NCI-H345 (cell line): ENCODE data around the gene DMPK.
"Not testable (repeated sequence)": the region's sequence is repeated elsewhere in the genome, so short reads cannot be mapped to it uniquely, and the experiment has no call there.

Experiments
- DNase-seq: peaks from one replicate; lab custom pipeline; 2025; lab: John Stamatoyannopoulos, UW

DMPK gene

GRCh38 chr19:45815481-45816216, 33.4 kb upstream of the DMPK start:
- peak; percentile 27 for DNase-seq

DNA sequence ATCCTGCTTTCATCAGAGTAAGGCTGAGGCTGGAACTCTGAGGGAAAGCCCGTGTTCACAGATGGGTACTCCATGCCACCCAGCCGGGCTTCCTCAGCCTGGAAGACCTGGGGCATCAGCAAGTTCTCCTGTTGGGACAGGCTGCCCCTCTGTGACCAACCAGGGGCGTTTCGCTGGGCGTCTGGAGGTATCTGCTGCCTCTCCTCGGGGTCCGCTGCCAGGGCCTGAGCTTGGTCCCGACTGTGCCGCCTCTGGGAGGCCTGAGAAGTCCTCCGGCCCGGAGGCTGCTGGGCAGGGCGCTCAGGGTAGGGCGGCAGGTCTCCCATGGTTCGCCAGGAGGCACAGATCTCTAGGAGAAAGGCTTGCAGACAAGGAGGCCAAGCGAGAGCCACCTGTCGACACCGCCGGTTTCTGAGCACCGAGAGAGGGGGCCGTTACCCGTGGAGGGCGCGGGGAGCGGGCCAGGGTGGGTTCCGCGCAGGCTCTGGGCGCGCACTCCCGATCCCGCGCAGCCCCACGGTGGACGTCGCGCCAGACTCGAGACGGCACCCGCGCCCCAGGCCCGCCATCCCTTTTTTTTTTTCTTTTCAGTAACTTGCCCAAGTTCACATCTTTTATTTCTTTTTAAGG, 32.7 kb upstream of the DMPK start, which contains the start of gene RSPH6A:
Gene RSPH6A (minus strand): TSS at position 458 of the 630 bp plus-strand sequence. CDS start 132 bp downstream, at position 326.
- peak; percentile 4 for DNase-seq

GRCh38 chr19:45814166-45814780, 32.0 kb upstream of the DMPK start:
- no peak for DNase-seq

DNA sequence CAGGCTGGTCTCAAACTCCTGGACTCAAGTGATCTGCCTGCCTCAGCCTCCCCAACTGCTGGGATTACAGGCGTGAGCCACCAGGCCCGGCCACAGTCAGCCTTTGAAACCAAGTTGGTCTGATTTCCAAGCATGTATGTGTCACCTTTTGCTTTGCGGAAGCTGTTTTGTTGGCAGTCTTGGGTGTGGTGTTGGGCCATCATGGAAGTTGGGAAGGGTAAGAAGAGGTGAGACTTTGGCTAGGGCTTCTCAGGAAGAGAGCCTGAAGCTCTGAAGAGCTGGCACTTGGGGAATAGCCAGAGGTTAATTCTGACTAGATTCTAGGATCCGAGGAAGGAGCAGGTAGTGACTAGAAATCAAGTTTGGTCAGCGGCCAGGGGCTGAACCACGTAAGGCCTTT, 30.0 kb upstream of the DMPK start:
- DNase-seq: no peak

- DNase-seq: peak; percentile 68
Measured at GRCh38 chr19:45809643-45810159, 27.4 kb upstream of the DMPK start.

DNA sequence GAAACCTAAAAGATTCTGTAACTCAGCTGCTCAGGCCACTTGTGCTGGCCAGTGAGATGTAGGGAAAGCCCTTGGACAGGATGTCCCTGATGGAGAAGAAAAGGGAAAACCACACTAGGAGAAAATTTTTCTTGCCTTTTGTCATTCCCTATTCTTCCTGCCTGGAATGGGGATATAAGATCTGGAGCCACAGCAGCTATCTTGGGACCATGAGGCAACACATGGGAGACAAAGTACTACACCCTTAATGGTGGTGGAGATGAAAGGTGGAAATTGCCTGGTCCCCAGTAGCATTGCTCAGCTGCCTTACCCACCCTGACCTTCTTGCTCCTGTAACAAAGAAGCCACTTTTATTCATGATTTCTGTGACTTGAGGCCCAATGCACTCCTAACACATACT, 23.4 kb upstream of the DMPK start:
- DNase-seq: no peak

DNA sequence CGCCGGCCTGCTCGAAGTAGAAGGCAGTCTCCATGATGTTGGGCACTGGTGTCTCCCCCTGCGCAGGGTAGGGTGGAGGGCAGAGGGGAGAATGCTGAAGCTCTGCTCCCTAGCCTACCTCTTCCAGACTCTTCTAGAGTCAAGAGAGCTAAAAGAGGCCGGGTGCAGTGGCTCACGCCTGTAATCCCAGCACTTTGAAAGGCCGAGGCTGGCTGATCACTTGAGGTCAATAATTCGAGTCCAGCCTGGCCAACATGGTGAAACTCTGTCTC, 22.6 kb upstream of the DMPK start:
- DNase-seq: no peak

GRCh38 chr19:45804140-45804958, 22.1 kb upstream of the DMPK start:
- DNase-seq: no peak

GRCh38 chr19:45801603-45802175, 19.4 kb upstream of the DMPK start:
- DNase-seq: no peak

GRCh38 chr19:45800070-45800553, 17.8 kb upstream of the DMPK start:
- DNase-seq: no peak

DNA sequence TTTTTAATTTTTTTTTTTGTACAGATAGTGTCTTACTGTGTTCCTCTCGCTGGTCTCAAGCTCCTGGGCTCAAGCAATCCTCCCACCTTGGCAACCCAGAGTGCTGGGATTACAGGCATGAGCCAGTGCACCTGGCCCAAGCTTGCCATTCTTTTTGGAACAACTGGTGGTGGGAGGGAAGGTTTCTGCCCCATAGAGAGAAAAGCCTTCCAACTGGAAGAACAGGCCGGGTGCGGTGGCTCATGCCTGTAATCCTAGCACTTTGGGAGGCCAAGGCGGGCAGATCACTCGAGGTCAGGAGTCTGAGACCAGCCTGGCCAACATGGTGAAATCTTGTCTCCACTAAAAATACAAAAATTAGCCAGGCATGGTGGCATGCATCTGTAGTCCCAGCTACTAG, 17.3 kb upstream of the DMPK start:
- not testable (repeated sequence) for DNase-seq

DNA sequence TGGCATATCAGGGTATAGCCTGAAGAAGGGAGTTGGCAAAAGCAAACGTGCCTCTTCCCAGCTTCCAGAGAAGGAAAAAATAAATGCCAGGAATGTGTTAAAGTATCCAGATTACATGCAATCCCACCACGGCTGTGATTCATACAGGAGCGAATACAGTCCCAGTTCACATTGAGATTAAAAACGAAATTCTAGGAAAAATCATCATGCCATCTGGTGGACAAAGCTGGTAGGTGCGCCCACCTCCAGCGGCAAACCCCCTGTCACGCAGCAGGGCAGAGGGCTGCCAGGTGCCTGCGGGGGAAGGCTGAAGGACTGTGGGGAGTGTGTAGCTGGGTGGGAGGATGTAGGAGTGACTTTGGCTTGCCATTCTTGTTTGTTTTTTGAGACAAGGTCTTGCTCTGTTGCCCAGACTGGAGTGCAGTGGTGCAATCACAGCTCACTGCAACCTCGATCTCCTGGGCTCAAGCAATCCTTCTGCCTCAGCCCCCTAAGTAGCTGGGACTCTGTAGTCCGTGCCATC, 16.8 kb upstream of the DMPK start:
- peak; percentile 60 for DNase-seq

GRCh38 chr19:45794627-45795026, 12.3 kb upstream of the DMPK start:
- DNase-seq: no peak

DNA sequence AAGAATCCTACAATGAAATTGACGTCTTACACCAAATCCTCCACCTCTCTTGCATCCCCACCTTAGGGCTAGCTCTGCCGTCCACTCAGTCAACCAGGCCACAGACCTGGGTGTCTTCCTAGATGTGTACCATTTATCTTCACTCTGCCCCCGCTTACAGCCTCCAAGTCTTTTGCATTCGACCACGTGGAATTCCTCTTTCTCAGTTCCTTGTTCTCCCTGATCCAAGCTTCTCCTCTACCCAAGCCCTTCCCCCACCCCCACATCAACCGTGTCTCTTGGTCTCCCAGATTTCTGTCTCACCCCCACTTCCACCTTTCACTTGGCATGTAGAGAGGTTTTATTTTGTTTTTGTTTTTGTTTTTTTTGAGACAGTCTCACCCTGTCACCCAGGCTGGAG, 11.6 kb upstream of the DMPK start:
- DNase-seq: no peak

DNA sequence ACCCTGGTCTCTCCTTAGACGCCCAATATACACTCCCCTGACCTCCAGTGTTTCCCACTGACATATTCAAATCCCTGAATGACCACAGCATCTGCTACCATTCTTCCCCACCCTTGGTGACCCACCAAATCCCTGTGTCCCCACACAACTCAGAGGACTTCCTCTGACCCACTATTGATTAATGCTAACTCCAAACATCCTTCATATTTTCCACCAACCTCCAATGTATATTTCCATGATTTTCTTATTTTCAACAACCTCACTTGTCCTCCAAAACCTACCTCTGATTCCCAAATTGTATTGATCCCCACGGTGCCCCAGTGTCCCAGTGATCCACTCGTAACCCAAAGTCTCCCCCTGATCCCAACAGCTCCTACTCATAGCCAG, 10.9 kb upstream of the DMPK start:
- no peak for DNase-seq

DNA sequence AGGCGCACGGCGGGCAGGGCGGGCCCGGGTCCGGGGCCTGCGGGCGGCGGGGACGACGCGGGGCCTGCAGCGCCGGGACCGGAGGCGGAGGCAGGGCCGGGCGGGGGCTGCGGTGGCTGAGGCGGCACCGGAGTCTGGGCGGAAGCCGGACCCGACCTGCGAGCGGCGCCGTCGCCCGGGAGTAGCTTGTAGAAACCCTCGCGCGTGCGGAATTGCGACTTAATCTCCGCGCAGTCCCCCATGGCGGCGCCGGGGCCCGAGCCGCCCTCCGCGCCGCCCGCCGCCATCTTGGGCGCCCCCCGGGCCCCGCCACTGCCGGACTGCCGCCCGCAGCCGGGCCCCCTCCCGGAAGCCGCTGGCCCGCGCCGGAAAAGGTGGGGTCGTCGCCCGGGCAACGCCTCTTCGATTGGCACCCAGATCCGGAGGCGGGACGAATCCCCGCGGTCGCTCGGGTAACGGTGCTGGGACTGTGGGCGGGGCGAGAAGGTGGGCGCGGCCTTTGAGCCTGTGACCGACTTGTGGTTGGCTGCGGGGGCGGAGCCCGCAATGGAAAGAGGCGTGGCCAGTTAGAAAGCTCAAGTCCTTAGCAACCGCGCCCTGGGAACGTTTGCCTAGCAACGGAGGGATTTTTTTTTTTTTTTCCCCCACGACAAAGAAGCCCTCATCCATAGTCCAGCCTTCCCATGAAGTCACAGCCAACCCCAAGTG, 10.3 kb upstream of the DMPK start, which contains the start of gene DMWD:
Gene DMWD (minus strand): TSS at position 376 of the 708 bp plus-strand sequence. CDS start 89 bp downstream, at position 287.
- peak; percentile 97 for DNase-seq

DNA sequence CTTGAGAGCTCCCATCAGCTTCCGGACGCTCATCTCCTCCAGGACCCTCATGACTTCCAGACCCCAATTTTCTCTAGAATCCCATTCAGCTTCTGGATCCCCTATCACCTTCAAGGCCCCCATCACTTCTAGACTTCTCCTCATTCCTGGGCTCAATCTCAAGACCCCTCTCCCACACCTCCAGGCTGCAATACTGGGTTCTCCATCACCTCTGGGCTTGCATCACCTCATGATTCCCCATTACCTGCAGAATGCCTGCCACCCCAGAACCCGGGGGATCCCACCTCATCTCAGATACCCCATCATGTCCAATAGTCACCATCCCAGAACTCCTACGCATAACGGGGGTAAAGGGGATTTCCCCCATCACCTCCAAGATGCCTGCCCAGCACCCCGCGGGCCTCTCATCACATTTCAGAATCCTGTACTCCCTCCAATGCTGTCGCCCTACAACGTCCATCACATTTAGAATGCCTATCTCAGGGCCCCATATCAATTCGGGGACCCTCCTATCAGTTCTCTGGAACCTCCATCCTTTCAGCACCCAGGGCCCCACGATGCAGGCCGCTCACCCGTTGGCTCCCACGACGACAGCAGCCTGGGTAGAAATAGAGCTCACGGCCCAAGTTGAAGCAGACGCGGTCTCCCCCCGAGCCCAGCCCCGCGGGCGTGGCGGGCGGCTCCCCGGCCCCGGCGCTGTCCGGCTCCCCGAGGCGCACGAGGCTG, 9.6 kb upstream of the DMPK start:
- DNase-seq: no peak

DNA sequence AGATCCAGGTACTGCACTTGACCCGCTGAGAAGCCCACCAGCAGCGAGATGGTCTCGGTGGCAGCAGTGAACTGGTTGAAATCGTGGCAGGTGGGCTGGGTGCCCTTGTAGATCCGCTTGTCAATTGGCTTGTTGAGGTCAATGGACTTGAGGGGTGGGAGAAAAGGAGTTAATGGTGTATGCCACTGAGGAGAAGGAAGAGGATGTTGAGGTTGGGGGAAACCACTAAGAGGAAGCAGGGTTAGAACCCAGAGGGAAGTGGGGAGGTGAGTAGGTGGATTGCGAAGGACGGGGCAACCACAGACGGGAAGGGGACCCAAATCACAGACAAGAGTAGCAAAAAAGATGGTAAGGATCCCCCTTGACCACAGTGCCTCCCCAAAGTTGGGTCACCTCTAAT, 8.7 kb upstream of the DMPK start:
- no peak for DNase-seq

GRCh38 chr19:45789035-45789786, 6.9 kb upstream of the DMPK start:
- DNase-seq: no peak

DNA sequence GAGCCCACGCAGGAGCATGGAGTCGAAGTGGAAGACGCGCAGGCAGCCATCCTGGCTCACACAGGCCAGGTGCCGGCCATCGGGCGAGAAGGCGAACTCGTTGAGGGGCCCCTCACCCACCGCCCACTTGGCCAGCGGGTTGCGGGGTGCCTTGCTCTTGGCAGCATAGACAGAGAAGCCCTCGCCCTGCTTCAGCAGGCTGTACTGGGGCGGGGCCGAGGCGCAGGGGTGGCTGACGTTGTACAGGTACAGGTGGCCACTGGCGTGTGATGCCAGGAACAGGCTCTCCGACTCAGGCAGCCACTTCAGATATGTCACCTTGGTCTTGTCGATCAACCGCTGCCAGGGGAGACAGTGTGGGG, 4.2 kb upstream of the DMPK start:
- DNase-seq: no peak
